A549 (cell line): ENCODE data around the gene MEX3C. TPM values are rescaled to one million over a fixed set of nuclear protein-coding genes. Genes with fewer than 3 reads are reported as not detected.

Experiments
- ATAC-seq, 2 experiments: fragments of 200-7000 bp in 1 of 2; fragments of >200 bp in 1 of 2; cut with Nextera tagmentation in 1 of 2; cut with Tn5 transposase in 1 of 2; 3 replicates each; pipeline versions ENCODE4 v1.8.0 to v1.9.1; 2018 to 2020; ENCODE audit warnings: mild to moderate bottlenecking in 1 of 2, moderate library complexity in 1 of 2
- CTCF ChIA-PET: fragments of 300-600 bp; sonication (Branson Sonifier 250); formaldehyde crosslinking; extraction: SDS; loops from one replicate; lab custom pipeline; 2021; ENCODE audit warnings: antibody characterized with exemption, inconsistent platforms; lab: Yijun Ruan, JAX
- POLR2A ChIA-PET: fragments of 350-600 bp; formaldehyde crosslinking; extraction: SDS; loops from one replicate; lab custom pipeline; 2021; ENCODE audit warnings: antibody characterized with exemption, inconsistent platforms; lab: Yijun Ruan, JAX
- DNase-seq, 2 experiments: peaks; one replicate each; pipeline versions ENCODE4 v3.0.0 to v3.0.0-alpha.2; 2011 to 2016; ENCODE audit warnings: low read depth in 1 of 2, low spot score in 1 of 2
- FAIRE-seq: peaks from 2 replicates; lab custom pipeline; 2011; peaks lifted over from hg19 to GRCh38; lab: Jason Lieb, UNC
- H3K27ac ChIP-seq, 2 experiments: fragments of >200 bp; sonication (Bioruptor Twin); formaldehyde crosslinking; 3 replicates each; pipeline ENCODE4 v1.5.1; 2016 to 2017
- H3K4me1 ChIP-seq: fragments of >200 bp; sonication (Bioruptor Twin); formaldehyde crosslinking; 3 replicates; pipeline ENCODE4 v1.6.1; 2016
- H3K4me2 ChIP-seq: fragments of >200 bp; sonication (Bioruptor Twin); formaldehyde crosslinking; 3 replicates; pipeline ENCODE4 v1.6.1; 2016
- H3K4me3 ChIP-seq: fragments of >200 bp; sonication (Bioruptor Twin); formaldehyde crosslinking; 3 replicates; pipeline ENCODE4 v1.5.1; 2016
- H3K9me3 ChIP-seq: fragments of >200 bp; sonication (Bioruptor Twin); formaldehyde crosslinking; 3 replicates; pipeline ENCODE4 v1.6.1; 2016
- CBX2 ChIP-seq: fragments of 200-600 bp; sonication (generic); IDR thresholded peaks from 2 replicates; pipeline ENCODE4 v1.6.1; 2016; ENCODE audit warnings: low read depth, mild to moderate bottlenecking, borderline replicate concordance
- CEBPB ChIP-seq, 2 experiments: fragments of >200 bp in 1 of 2; sonication (Bioruptor Twin) in 1 of 2; formaldehyde crosslinking in 1 of 2; IDR thresholded peaks; 2 replicates each; pipeline ENCODE4 v1.6.1; 2012 to 2016
- CHD4 ChIP-seq: fragments of 200-600 bp; sonication (generic); IDR thresholded peaks from 2 replicates; pipeline ENCODE4 v1.6.1; 2016; ENCODE audit warnings: antibody characterized with exemption, mild to moderate bottlenecking, borderline replicate concordance
- EHMT2 ChIP-seq: fragments of 200-600 bp; sonication (generic); IDR thresholded peaks from 2 replicates; pipeline ENCODE4 v1.6.1; 2016; ENCODE audit warnings: antibody characterized with exemption, low read depth, mild to moderate bottlenecking, moderate library complexity
- ESRRA ChIP-seq: fragments of 150-350 bp; IDR thresholded peaks from 2 replicates; pipeline ENCODE4 v1.6.1; 2014; ENCODE audit warnings: mild to moderate bottlenecking, low read length, borderline replicate concordance
- FOSL2 ChIP-seq, 2 experiments: fragments of 450-650 bp in 1 of 2; fragments of >200 bp in 1 of 2; sonication (Bioruptor Twin) in 1 of 2; formaldehyde crosslinking; IDR thresholded peaks; 2 replicates each; pipeline versions ENCODE4 v1.5.0 to v1.6.1; 2016 to 2020; ENCODE audit warnings: mild to moderate bottlenecking in 1 of 2, moderate library complexity in 1 of 2
- HOXB13 ChIP-seq: fragments of 250-450 bp; sonication (Bioruptor Pico); IDR thresholded peaks from 2 replicates; pipeline ENCODE4 v1.5.0; 2020; ENCODE audit warnings: low read depth, mild to moderate bottlenecking, moderate library complexity
- KDM1A ChIP-seq: fragments of 200-600 bp; sonication (generic); IDR thresholded peaks from 2 replicates; pipeline ENCODE4 v1.6.1; 2016; ENCODE audit warnings: low read depth, mild to moderate bottlenecking
- KDM5A ChIP-seq: fragments of 200-600 bp; sonication (generic); IDR thresholded peaks from 2 replicates; pipeline ENCODE4 v1.6.1; 2016; ENCODE audit warnings: antibody characterized with exemption, mild to moderate bottlenecking
- POLR2AphosphoS2 ChIP-seq: conservative IDR thresholded peaks from 2 replicates; pipeline ENCODE4 v1.6.1; 2012; ENCODE audit warnings: low read length, improper control_type of control experiment, inconsistent platforms
- RFX5 ChIP-seq: fragments of 450-650 bp; IDR thresholded peaks from 2 replicates; pipeline ENCODE4 v1.7.1; 2014; ENCODE audit warnings: antibody characterized with exemption, mild to moderate bottlenecking, moderate library complexity
- ZC3H11A ChIP-seq: fragments of 450-650 bp; IDR thresholded peaks from 2 replicates; pipeline ENCODE4 v1.6.1; 2014; ENCODE audit warnings: antibody characterized with exemption, mild to moderate bottlenecking
- WGBS: methylation state at CpG from one replicate; pipeline ENCODE4 v1.1.6; 2017; ENCODE audit errors: missing lambda C conversion rate; 5-methylcytosine and 5-hydroxymethylcytosine counted together
- polyA plus RNA-seq, 4 experiments: library from polyadenylated mRNA; depleted of rRNA in 3 of 4; stranded (reverse); fragments of >200 nt; fragmentation: RNase III in 1 of 4; extraction: RNeasy Plus Mini Kit Qiagen cat#74134 plus additional on column Dnase treatment in 1 of 4; gene quantifications; 2 replicates in 3 of 4; 3 replicates in 1 of 4; pipeline ENCODE4 v1.2.3, GENCODE V29; 2011 to 2017
- TF ChIP-seq, protein P1 (sequence below): IDR thresholded peaks from 2 replicates; pipeline ENCODE4 v1.6.1; 2012
- TF ChIP-seq, protein P2 (sequence below): fragments of 150-350 bp; IDR thresholded peaks from 2 replicates; pipeline ENCODE4 v1.6.1; 2014; ENCODE audit warnings: low read depth, mild to moderate bottlenecking, low read length
- TF ChIP-seq, protein P3 (sequence below): IDR thresholded peaks from 2 replicates; pipeline ENCODE4 v1.6.1; 2012; ENCODE audit warnings: low read depth, borderline replicate concordance
- TF ChIP-seq, protein P4 (sequence below): fragments of >200 bp; sonication (Bioruptor Twin); formaldehyde crosslinking; IDR thresholded peaks from 3 replicates; pipeline ENCODE4 v1.6.1; 2016

The MEX3C gene
- polyA plus RNA-seq, 2 of the 4 experiments (the other 2 are of a cell fraction) = 17.2 to 48.5 TPM

DNA sequence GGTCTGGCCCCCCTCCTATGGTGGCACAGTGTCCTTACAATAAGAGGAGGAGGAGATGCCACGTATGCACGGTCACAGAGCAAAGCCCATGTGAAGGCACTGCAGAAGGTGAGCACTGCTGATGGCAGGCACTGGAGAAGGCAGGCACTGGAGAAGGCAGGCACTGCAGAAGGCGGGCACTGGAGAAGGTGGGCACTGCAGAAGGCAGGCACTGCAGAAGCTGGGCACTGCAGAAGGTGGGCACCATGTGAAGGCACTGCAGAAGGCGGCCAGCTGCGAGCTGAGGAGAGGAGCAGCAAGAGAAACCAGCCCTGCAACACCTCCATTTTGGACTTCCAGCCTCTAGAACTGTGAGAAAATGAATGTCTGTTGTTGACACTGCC is 46.3 kb downstream of the MEX3C start (continued):
- TF ChIP-seq, protein P1, sequence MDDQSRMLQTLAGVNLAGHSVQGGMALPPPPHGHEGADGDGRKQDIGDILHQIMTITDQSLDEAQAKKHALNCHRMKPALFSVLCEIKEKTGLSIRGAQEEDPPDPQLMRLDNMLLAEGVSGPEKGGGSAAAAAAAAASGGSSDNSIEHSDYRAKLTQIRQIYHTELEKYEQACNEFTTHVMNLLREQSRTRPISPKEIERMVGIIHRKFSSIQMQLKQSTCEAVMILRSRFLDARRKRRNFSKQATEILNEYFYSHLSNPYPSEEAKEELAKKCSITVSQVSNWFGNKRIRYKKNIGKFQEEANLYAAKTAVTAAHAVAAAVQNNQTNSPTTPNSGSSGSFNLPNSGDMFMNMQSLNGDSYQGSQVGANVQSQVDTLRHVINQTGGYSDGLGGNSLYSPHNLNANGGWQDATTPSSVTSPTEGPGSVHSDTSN = no peak
- TF ChIP-seq RFX5 (no peak), ZC3H11A (no peak)
- TF ChIP-seq, protein P2, sequence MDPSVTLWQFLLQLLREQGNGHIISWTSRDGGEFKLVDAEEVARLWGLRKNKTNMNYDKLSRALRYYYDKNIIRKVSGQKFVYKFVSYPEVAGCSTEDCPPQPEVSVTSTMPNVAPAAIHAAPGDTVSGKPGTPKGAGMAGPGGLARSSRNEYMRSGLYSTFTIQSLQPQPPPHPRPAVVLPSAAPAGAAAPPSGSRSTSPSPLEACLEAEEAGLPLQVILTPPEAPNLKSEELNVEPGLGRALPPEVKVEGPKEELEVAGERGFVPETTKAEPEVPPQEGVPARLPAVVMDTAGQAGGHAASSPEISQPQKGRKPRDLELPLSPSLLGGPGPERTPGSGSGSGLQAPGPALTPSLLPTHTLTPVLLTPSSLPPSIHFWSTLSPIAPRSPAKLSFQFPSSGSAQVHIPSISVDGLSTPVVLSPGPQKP = no peak
- TF ChIP-seq, all 56 proteins: peak for 0

DNA sequence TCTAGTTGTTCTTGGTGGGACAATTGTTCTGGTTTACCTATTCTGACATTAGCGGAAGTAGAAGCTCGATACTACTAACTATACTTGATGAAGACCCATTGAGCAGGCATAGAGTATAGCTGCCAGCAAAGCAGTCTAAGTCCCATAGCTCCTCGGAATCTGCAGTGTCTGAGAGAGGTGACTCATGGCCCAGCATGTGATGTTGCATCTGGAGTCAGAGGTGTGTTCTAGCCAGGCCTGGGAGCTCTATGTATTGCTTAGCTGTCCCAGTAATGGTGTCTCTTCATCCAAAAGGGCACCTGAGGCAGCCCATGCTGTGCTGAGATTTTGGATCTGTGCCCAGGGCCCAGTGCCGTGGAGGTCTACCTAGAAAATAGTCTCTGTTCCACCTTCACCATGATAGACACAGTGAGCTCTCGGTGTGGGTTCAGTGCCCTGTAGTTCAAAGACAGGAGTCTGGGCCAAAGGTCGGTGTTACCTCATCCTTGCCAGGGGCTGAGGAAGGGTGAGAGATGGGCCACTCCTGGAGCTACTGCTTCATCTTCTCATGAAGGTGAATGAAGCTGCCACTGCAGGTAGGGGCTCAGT is 47.3 kb downstream of the MEX3C start:
- no peak for FAIRE-seq
- TF ChIP-seq FOSL2 (IDR thresholded peaks at IDR 0.05) (no peak), FOSL2 (CRISPR knock-in tag; IDR thresholded peaks at IDR 0.05) (peak; percentile 11; the same call in 1 of the 2 replicates), CHD4 (no peak)
- TF ChIP-seq, all 56 proteins: peak for 1
- WGBS = 69% methylated on average over 5 of the region's 6 CpGs
- Histone ChIP-seq H3K4me3 (no peak overlapping the region), H3K9me3 (no peaks in the 10 kb centered on the region), H3K4me1 (peaks cover 14% of the 10 kb centered on the region; the same call in 2 of the 3 replicates), H3K27ac (peak overlapping the region in 1 of 2 experiments; percentile 56; a peak in 2 of 6 replicates), H3K4me2 (peak overlapping the region; percentile 39; the same call in 2 of the 3 replicates)
- ChIA-PET POLR2A (interaction anchor here (1.8 kb wide), 1 partner anchor 47 kb away, joined by 9 read pairs; the partner anchor contains the start of gene MEX3C), CTCF (interaction anchor here (0.5 to 1.4 kb wide), 2 partner anchors 11 to 45 kb away, joined by 3 read pairs; no protein-coding TSS in a partner anchor)
- peak in 1 of 2 experiments; percentile 37 for DNase-seq
- ATAC-seq = peak; percentile 83 to 94

DNA sequence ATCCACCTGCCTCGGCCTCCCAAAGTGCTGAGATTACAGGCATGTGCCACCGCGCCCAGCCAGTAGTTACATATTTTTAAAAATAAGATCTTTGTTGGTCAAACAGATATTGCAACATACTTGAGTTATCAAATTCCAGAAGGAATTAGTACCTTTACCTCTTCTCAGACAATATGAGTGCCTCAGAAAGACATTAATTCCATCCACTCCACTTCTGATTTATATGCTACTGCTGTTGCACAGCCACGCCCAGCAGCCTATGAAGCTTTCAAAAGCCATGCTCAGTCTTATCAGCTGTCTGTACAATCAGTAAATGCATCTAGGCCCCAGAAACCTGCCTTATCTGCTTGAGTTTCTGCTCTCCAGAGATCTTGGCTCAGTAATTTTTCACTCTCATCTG is 47.8 kb downstream of the MEX3C start:
- no peak for ATAC-seq
- Histone ChIP-seq H3K27ac (peak overlapping the region in 1 of 2 experiments; percentile 55; a peak in 2 of 6 replicates), H3K9me3 (no peaks in the 10 kb centered on the region), H3K4me3 (no peak overlapping the region), H3K4me1 (peaks cover 14% of the 10 kb centered on the region; the same call in 2 of the 3 replicates), H3K4me2 (peak overlapping the region; percentile 39; the same call in 2 of the 3 replicates)
- ChIA-PET CTCF (interaction anchor here (0.5 to 1.4 kb wide), 2 partner anchors 12 to 44 kb away, joined by 3 read pairs; no protein-coding TSS in a partner anchor), POLR2A (interaction anchor here (1.8 kb wide), 1 partner anchor 48 kb away, joined by 9 read pairs; the partner anchor contains the start of gene MEX3C)
- DNase-seq = no peak
- no peak for FAIRE-seq
- TF ChIP-seq KDM1A (no peak), EHMT2 (no peak), POLR2AphosphoS2 (no peak), KDM5A (no peak), RFX5 (no peak), HOXB13 (CRISPR knock-in tag) (no peak), ESRRA (no peak), CBX2 (no peak), CEBPB (IDR thresholded peaks at IDR 0.05) (no peak)
- TF ChIP-seq, protein P1 = no peak
- TF ChIP-seq, protein P3, sequence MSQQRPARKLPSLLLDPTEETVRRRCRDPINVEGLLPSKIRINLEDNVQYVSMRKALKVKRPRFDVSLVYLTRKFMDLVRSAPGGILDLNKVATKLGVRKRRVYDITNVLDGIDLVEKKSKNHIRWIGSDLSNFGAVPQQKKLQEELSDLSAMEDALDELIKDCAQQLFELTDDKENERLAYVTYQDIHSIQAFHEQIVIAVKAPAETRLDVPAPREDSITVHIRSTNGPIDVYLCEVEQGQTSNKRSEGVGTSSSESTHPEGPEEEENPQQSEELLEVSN = no peak
- TF ChIP-seq, protein P4, sequence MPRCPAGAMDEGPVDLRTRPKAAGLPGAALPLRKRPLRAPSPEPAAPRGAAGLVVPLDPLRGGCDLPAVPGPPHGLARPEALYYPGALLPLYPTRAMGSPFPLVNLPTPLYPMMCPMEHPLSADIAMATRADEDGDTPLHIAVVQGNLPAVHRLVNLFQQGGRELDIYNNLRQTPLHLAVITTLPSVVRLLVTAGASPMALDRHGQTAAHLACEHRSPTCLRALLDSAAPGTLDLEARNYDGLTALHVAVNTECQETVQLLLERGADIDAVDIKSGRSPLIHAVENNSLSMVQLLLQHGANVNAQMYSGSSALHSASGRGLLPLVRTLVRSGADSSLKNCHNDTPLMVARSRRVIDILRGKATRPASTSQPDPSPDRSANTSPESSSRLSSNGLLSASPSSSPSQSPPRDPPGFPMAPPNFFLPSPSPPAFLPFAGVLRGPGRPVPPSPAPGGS = no peak
- WGBS = 83% methylated on average over 4 of the region's 4 CpGs
